ENCODE measurements around the gene STK40. TPM values are rescaled to one million over a fixed set of nuclear protein-coding genes. Genes with fewer than 3 reads are reported as not detected.

STK40 gene
- total RNA-seq, 6 donors from 2014 or later: 26.2 to 100 (median 69.1) TPM

DNA sequence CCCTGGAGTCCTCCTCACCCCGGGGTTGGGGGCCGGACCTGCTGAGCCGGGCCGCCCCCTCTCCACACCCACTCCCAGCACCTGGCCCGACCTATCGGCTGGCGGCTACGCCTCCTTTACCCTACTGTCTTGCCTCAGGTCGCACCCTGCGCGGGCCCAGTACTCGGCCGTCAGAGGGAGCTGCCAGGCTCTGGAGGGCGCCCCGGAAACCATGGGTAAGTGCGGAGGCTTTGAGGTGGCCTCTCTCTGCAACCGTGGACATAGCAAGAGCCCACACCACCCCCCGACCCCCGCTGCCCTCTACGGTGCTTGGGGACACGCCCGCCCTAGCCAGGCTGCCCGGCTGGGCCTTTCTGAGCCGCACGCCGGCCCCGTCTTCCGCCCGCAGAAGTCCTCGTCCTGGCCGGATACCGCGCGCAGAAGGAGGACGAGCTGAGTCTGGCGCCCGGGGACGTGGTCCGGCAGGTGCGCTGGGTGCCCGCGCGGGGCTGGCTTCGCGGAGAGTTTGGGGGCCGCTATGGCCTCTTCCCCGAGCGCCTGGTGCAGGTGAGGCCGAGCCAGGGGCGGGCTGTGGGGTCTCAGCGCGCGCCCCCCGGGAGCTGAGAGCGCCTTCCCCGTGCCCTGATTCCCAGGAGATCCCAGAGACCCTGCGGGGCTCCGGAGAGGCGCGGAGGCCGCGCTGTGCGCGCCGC, 79.4 kb downstream of the STK40 start, which contains the start of gene SH3D21:
TSS of gene SH3D21 (plus strand) at position 159 of the 692 bp plus-strand sequence. CDS start at position 212, 53 bp downstream.
- no peaks in the 10 kb centered on the region for H3K9me3 ChIP-seq
- peaks cover 7 to 33% (median 28%) of the 10 kb centered on the region in 4 donors for H3K36me3 ChIP-seq
- H3K27ac ChIP-seq: peak within 1 kb of the TSS; percentile 79 to 90 (median 86)
- no peaks in the 10 kb centered on the region for H3K27me3 ChIP-seq
- peak; percentile 87 to 89 for DNase-seq
- H3K4me3 ChIP-seq: peak within 1 kb of the TSS; percentile 72 to 90 (median 79)
- TF ChIP-seq EP300 (IDR thresholded peaks at IDR 0.05): no peak
- TF ChIP-seq POLR2AphosphoS5 (IDR thresholded peaks at IDR 0.05): peak; percentile 17 to 44
- TF ChIP-seq, protein P1, sequence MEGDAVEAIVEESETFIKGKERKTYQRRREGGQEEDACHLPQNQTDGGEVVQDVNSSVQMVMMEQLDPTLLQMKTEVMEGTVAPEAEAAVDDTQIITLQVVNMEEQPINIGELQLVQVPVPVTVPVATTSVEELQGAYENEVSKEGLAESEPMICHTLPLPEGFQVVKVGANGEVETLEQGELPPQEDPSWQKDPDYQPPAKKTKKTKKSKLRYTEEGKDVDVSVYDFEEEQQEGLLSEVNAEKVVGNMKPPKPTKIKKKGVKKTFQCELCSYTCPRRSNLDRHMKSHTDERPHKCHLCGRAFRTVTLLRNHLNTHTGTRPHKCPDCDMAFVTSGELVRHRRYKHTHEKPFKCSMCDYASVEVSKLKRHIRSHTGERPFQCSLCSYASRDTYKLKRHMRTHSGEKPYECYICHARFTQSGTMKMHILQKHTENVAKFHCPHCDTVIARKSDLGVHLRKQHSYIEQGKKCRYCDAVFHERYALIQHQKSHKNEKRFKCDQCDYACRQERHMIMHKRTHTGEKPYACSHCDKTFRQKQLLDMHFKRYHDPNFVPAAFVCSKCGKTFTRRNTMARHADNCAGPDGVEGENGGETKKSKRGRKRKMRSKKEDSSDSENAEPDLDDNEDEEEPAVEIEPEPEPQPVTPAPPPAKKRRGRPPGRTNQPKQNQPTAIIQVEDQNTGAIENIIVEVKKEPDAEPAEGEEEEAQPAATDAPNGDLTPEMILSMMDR (IDR thresholded peaks at IDR 0.05): peak in 1 of 6 experiments; percentile 12
- H3K4me1 ChIP-seq: peaks cover 13 to 27% (median 22%) of the 10 kb centered on the region in 4 donors
- WGBS, 2 donors: 6 to 39% methylated on average over 9 to 20 of the region's 65 CpGs
- peak; percentile 73 to 85 for ATAC-seq (ENCODE audit: low FRiP score in 2 of 2)

DNA sequence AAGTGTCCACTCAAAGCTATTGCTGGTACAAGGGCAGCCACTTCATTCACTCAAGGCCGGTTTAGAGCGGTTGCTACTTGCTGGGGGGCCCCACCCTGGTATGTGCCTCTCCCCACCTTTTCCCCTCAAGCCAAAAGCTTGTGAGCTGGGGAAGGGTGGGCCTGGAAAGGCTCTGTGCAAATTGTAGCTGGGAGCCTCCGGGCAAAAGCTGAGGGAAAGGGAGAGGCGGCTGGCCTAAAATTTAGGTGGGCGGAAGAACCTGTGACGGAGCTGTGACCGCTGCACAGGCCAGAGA, 79.9 kb downstream of the STK40 start:
- ATAC-seq (ENCODE audit: low FRiP score in 2 of 2): peak; percentile 1 to 52
- peak overlapping the region in 3 of 4 donors; percentile 77 to 90 (median 81) for H3K4me3 ChIP-seq
- H3K4me1 ChIP-seq: peaks cover 13 to 27% (median 22%) of the 10 kb centered on the region in 4 donors
- WGBS, 2 donors: 57 to 72% methylated on average over 7 of the region's 7 CpGs
- peaks cover 12 to 38% (median 33%) of the 10 kb centered on the region in 4 donors for H3K36me3 ChIP-seq
- TF ChIP-seq POLR2A (IDR thresholded peaks at IDR 0.05) (no peak), POLR2AphosphoS5 (IDR thresholded peaks at IDR 0.05) (peak in 1 of 2 donors; percentile 1), EP300 (IDR thresholded peaks at IDR 0.05) (no peak)
- TF ChIP-seq, protein P1 (IDR thresholded peaks at IDR 0.05): no peak
- H3K9me3 ChIP-seq: no peaks in the 10 kb centered on the region
- H3K27ac ChIP-seq: peak overlapping the region; percentile 79 to 90 (median 86)
- peak in 1 of 2 donors; percentile 53 for DNase-seq
- H3K27me3 ChIP-seq: no peaks in the 10 kb centered on the region

DNA sequence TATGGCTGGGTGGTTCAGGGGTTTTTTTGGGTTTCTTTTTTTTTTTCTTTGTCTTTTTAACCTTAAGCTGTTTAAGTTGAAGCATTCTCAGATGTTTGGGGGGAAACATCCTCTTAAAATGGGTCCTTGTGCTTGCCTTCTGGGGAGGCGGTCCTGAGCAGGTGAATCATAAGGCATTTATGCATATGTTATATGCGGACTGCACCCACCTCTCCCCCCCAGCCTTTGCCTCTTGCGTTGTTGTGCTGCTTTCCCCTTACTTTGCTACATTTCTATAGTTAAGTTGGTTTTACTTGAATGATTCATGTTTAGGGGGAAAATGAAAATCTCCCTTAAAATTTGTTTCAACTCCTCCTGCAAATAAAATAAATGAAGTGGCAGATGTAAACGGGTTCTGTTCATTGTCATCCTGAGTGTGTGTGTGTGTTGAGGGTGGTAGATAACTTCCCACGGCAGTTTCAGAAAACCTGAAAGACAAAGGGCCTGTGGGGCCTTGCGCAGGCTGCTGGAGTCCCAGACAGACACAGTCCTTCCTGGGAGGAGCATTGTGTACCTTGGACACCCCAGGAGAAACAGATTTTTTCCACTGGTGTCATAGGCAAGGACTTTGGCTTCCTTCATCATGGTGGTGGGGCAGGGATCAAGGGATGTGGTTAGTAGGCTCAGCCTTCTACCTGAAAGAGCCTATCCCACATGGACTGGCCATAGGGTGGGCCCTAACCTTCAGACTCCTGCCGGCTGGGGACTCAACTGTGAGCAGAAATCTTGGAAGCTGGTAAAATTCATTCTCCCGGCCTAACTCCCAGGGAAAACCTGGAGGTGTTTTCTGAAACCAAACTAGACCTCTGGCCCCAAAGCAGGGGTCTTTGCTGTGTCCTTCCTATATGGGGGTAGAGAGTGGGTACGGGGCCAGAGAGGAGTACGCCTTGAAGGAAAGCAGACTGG, 80.5 kb downstream of the STK40 start:
- Histone ChIP-seq H3K4me3 (peak overlapping the region in 2 of 4 donors; percentile 81 to 90), H3K27me3 (no peaks in the 10 kb centered on the region), H3K27ac (peak overlapping the region; percentile 79 to 90 (median 86)), H3K4me1 (peaks cover 14 to 30% (median 26%) of the 10 kb centered on the region in 4 donors), H3K9me3 (no peaks in the 10 kb centered on the region), H3K36me3 (peaks cover 15 to 44% (median 38%) of the 10 kb centered on the region in 4 donors)
- DNase-seq: no peak
- WGBS, 2 donors: 75 to 76% methylated on average over 10 of the region's 10 CpGs
- no peak for TF ChIP-seq POLR2AphosphoS5 (IDR thresholded peaks at IDR 0.05)
- TF ChIP-seq, protein P1 (IDR thresholded peaks at IDR 0.05): no peak
- no peak for TF ChIP-seq POLR2A (IDR thresholded peaks at IDR 0.05)
- no peak for TF ChIP-seq EP300 (IDR thresholded peaks at IDR 0.05)
- ATAC-seq (ENCODE audit: low FRiP score in 2 of 2): no peak

DNA sequence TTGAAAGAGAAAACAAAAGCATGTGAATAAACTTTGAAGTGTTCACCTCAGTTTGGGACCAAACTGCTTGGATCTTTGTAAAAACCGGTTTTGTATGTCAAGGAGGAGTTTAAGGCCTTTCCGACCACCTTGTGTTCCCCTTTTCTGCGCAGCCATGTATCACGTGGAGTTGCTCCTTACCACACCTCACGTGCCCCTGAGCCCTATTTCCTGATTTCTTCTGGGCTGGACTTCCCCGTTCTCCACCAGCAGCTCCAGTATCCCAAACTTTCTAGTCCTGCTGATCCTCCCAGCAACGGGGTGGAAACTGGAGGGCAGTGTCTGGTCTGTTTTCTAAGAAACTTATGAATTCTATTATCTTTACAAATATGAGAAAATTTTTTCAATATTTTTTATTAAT, 81.2 kb downstream of the STK40 start:
- H3K27ac ChIP-seq: peak overlapping the region in 1 of 4 donors; percentile 23
- H3K36me3 ChIP-seq: peaks cover 15 to 50% (median 38%) of the 10 kb centered on the region in 4 donors
- no peaks in the 10 kb centered on the region for H3K9me3 ChIP-seq
- no peaks in the 10 kb centered on the region for H3K27me3 ChIP-seq
- DNase-seq (peak in 1 of 2 donors; percentile 69), ATAC-seq (ENCODE audit: low FRiP score in 2 of 2) (no peak)
- H3K4me1 ChIP-seq: peaks cover 20 to 37% (median 33%) of the 10 kb centered on the region in 4 donors
- TF ChIP-seq, protein P1 (IDR thresholded peaks at IDR 0.05): no peak
- TF ChIP-seq POLR2A (IDR thresholded peaks at IDR 0.05) (no peak), POLR2AphosphoS5 (IDR thresholded peaks at IDR 0.05) (no peak), EP300 (IDR thresholded peaks at IDR 0.05) (no peak)
- 60 to 69% methylated on average over 7 of the region's 7 CpGs for WGBS, 2 donors
- no peak overlapping the region for H3K4me3 ChIP-seq

All from upper lobe of left lung (tissue), 6 donors.